Measurements from ENCODE around the gene ATN1. TPM values are rescaled to one million over a fixed set of nuclear protein-coding genes. Genes with fewer than 3 reads are reported as not detected.

ATN1 gene
- total RNA-seq, 1 experiment from 2014 or later = 126 TPM

GRCh38 chr12:6917491-6918231 lies 10.1 kb upstream of the ATN1 start:
- no peak overlapping the region for H3K27ac Mint-ChIP-seq (ENCODE audit: unreplicated experiment)
- ChIA-PET POLR2A (interaction anchor here (1.2 to 1.3 kb wide), 2 partner anchors 26 to 65 kb away, joined by 4 to 6 read pairs; partner anchors contain the start of genes C12orf57, RNU7-1 and USP5), CTCF (interaction anchor here (1.7 kb wide), 1 partner anchor 48 kb away, joined by 5 read pairs; no protein-coding TSS in a partner anchor)

GRCh38 chr12:6919588-6919987 lies 8.2 kb upstream of the ATN1 start:
- peaks cover 7% of the 10 kb centered on the region for H3K36me3 Mint-ChIP-seq (ENCODE audit: insufficient read depth, unreplicated experiment)
- no peak overlapping the region for H3K27ac Mint-ChIP-seq (ENCODE audit: unreplicated experiment)
- no TSS peak for BruUV-seq (replicated peaks)
- H3K9me3 Mint-ChIP-seq (ENCODE audit: unreplicated experiment) = no peaks in the 10 kb centered on the region
- TF ChIP-seq CTCF (IDR thresholded peaks at IDR 0.05; ENCODE audit: insufficient read depth in 1 of 2, low read depth in 1 of 2, low read length in 1 of 2, severe bottlenecking in 1 of 2, unreplicated experiment in 1 of 2) = no peak
- peaks cover 11% of the 10 kb centered on the region for H3K4me1 ChIP-seq
- H3K4me3 ChIP-seq (ENCODE audit: low read depth, low read length) = no peak overlapping the region
- intact Hi-C loops (cut with micrococcal nuclease; ENCODE audit: unreplicated experiment) = no loop called here
- POLR2A ChIA-PET = interaction anchor here (0.6 kb wide), 1 partner anchor 194 kb away, joined by 11 read pairs; no protein-coding TSS in a partner anchor
- H3K4me1 Mint-ChIP-seq (ENCODE audit: low read depth, unreplicated experiment) = peaks cover 5% of the 10 kb centered on the region
- H3K27me3 Mint-ChIP-seq (ENCODE audit: insufficient read depth, unreplicated experiment) = no peaks in the 10 kb centered on the region
- H3K27me3 ChIP-seq (replicated peaks; ENCODE audit: control insufficient read depth, insufficient read depth, low read length) = no peaks in the 10 kb centered on the region
- peaks cover 1% of the 10 kb centered on the region for H3K36me3 ChIP-seq (ENCODE audit: control insufficient read depth, insufficient read depth, low read length)
- no peak overlapping the region for H3K4me3 Mint-ChIP-seq (ENCODE audit: unreplicated experiment)
- no peak for DNase-seq
- no peaks in the 10 kb centered on the region for H3K9me3 ChIP-seq
- CTCF ChIA-PET = no interaction called here

More at GRCh38 chr12:6917491-6918231, 10.1 kb upstream of the ATN1 start:
- no TSS peak for BruUV-seq (replicated peaks)
- no peak overlapping the region for H3K4me3 ChIP-seq (ENCODE audit: low read depth, low read length)
- no peak for TF ChIP-seq CTCF (IDR thresholded peaks at IDR 0.05; ENCODE audit: insufficient read depth in 1 of 2, low read depth in 1 of 2, low read length in 1 of 2, severe bottlenecking in 1 of 2, unreplicated experiment in 1 of 2)
- H3K4me1 Mint-ChIP-seq (ENCODE audit: low read depth, unreplicated experiment) = peaks cover 9% of the 10 kb centered on the region
- no peaks in the 10 kb centered on the region for H3K9me3 Mint-ChIP-seq (ENCODE audit: unreplicated experiment)
- no peaks in the 10 kb centered on the region for H3K27me3 ChIP-seq (replicated peaks; ENCODE audit: control insufficient read depth, insufficient read depth, low read length)
- no peaks in the 10 kb centered on the region for H3K9me3 ChIP-seq
- no peak overlapping the region for H3K4me3 Mint-ChIP-seq (ENCODE audit: unreplicated experiment)
- intact Hi-C loops (cut with micrococcal nuclease; ENCODE audit: unreplicated experiment) = no loop called here
- peaks cover 1% of the 10 kb centered on the region for H3K36me3 ChIP-seq (ENCODE audit: control insufficient read depth, insufficient read depth, low read length)
- H3K4me1 ChIP-seq = peaks cover 14% of the 10 kb centered on the region
- peaks cover 7% of the 10 kb centered on the region for H3K36me3 Mint-ChIP-seq (ENCODE audit: insufficient read depth, unreplicated experiment)
- H3K27me3 Mint-ChIP-seq (ENCODE audit: insufficient read depth, unreplicated experiment) = no peaks in the 10 kb centered on the region
- no peak for DNase-seq

- BruUV-seq (replicated peaks) = no TSS peak
- peaks cover 1% of the 10 kb centered on the region for H3K36me3 ChIP-seq (ENCODE audit: control insufficient read depth, insufficient read depth, low read length)
- Mint-ChIP-seq H3K9me3 (ENCODE audit: unreplicated experiment) (no peaks in the 10 kb centered on the region), H3K36me3 (ENCODE audit: insufficient read depth, unreplicated experiment) (peaks cover 6% of the 10 kb centered on the region), H3K27ac (ENCODE audit: unreplicated experiment) (no peak overlapping the region), H3K4me1 (ENCODE audit: low read depth, unreplicated experiment) (peaks cover 23% of the 10 kb centered on the region), H3K4me3 (ENCODE audit: unreplicated experiment) (no peak overlapping the region), H3K27me3 (ENCODE audit: insufficient read depth, unreplicated experiment) (no peaks in the 10 kb centered on the region)
- no peaks in the 10 kb centered on the region for H3K9me3 ChIP-seq
- ChIA-PET POLR2A (no interaction called here), CTCF (interaction anchor here (0.6 kb wide), 1 partner anchor 1837 kb away, joined by 3 read pairs; no protein-coding TSS in a partner anchor)
- no peaks in the 10 kb centered on the region for H3K27me3 ChIP-seq (replicated peaks; ENCODE audit: control insufficient read depth, insufficient read depth, low read length)
- peaks cover 16% of the 10 kb centered on the region for H3K4me1 ChIP-seq
- DNase-seq = no peak
- intact Hi-C loops (cut with micrococcal nuclease; ENCODE audit: unreplicated experiment) = no loop called here
- H3K4me3 ChIP-seq (ENCODE audit: low read depth, low read length) = no peak overlapping the region
- no peak for TF ChIP-seq CTCF (IDR thresholded peaks at IDR 0.05; ENCODE audit: insufficient read depth in 1 of 2, low read depth in 1 of 2, low read length in 1 of 2, severe bottlenecking in 1 of 2, unreplicated experiment in 1 of 2)
Observed at GRCh38 chr12:6921539-6921938, 6.2 kb upstream of the ATN1 start.
